GM18909 (cell line): ENCODE results near the gene ARHGAP9.

ENCODE experiments used
- ATAC-seq: cut with Tn5 transposase; IDR thresholded peaks from one replicate; pipeline ENCODE4 v1.9.1; 2021; ENCODE audit warnings: mild to moderate bottlenecking; ENCODE audit not compliant: unreplicated experiment, poor library complexity

The ARHGAP9 gene

DNA sequence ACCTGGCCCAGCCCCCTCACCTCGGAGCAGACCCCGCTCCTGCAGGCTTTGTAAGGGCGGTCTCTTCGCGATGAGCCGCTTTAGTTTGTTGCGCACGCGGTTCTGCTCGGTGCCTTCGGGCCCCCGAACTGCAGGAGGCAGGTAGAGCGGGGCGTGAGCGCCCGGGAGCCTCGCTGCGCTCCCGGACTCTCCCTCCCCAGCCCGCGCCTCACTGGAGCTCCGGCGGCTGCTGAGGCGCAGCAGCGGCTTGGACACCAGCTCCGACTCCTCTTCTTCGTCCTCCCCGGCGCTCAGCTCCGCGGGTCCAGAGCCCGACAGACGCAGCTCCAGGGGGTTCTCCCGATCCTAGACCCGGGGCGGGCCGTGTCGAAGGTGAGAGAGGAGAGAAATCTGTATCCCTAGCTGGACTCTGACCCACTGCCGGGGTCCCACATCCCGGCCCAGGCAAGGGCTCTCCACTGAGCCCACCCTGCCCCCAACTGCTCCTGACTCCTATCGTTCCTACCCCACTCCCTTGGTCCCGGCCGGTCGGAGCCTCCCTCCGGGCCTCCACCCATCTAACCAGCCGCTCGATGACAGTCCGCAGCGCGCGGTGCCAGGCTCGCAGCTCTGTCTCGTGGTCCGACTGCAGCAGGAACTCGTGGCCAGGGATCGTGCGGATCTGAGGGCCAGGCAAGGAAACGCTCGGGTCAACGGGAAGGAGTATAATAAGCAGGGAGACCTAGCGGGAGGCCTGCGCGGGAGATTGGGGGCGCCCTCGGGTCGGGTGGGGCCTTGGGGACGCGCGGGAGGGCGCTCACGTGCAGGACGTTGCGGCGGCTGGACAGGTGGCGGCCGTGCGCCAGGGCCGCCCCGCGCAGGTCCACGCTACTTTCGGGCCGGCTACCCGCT is 4.2 kb downstream of the ARHGAP9 start:
- peak; percentile 4 for ATAC-seq

GRCh38 chr12:57474862-57475261 is 4.8 kb downstream of the ARHGAP9 start:
- no peak for ATAC-seq

DNA sequence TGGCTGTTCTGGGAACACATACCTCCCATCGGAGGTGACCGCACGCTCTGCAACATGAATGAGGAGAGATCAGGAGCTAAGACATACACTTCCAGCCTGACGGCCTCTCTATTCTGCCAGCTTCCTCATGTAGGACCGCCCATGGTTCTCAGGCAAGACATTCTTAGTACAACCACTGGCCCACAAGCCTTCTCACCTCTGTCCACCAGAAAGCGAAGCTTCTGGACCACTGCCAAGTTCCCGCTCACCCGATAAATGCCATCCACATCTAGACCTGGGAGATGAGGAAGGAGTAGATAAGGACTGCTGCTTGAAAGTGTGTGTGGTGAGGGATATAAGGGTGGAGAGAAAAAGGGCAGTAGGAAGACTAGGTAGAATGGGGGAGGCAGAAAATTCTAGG is 5.2 kb downstream of the ARHGAP9 start:
- no peak for ATAC-seq

- ATAC-seq = no peak
Measured at GRCh38 chr12:57473886-57474285, 5.8 kb downstream of the ARHGAP9 start.

GRCh38 chr12:57473392-57473791 is 6.3 kb downstream of the ARHGAP9 start:
- ATAC-seq = no peak

GRCh38 chr12:57472391-57472790 is 7.3 kb downstream of the ARHGAP9 start:
- no peak for ATAC-seq

GRCh38 chr12:57471661-57472060 is 8.0 kb downstream of the ARHGAP9 start:
- ATAC-seq = no peak

GRCh38 chr12:57470970-57471656 is 8.6 kb downstream of the ARHGAP9 start:
- no peak for ATAC-seq

GRCh38 chr12:57470286-57470969 is 9.2 kb downstream of the ARHGAP9 start:
- no peak for ATAC-seq

DNA sequence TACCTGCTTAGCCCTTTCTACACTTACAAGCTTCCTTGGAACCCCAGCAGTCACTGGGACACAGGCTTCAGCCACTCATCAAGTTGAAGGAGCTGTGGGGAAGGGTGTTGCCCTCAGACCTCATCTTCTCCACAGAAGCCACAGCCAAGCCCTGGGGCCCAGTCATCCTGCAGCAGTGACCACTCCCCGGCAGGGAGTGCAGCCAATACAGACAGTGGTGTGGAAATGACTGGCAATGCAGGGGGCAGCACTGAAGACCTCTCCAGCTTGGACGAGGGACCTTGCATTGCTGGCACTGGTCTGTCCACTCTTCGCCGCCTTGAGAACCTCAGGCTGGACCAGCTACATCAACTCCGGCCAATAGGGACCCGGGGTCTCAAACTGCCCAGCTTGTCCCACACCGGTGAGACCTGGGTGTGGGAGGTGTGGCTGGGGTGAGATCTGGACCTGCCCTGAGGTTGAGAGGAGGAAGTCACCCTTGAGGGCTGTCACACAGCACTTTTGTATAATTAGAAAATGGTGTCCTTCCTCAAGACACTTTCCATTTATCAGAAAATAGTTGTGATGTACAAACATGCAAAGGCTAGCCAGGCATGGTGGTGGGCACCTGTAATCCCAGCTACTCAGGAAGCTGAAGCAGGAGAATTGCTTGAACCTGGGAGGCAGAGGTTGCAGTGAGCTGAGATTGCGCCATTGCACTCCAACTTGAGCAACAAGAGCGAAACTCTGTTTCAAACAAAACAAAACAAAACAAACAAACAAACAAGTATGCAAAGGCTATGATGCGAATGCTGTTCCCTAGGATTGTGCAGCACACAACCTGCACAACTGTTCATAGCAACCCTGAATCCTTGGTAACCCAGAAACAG is 10.1 kb downstream of the ARHGAP9 start:
- ATAC-seq = no peak

DNA sequence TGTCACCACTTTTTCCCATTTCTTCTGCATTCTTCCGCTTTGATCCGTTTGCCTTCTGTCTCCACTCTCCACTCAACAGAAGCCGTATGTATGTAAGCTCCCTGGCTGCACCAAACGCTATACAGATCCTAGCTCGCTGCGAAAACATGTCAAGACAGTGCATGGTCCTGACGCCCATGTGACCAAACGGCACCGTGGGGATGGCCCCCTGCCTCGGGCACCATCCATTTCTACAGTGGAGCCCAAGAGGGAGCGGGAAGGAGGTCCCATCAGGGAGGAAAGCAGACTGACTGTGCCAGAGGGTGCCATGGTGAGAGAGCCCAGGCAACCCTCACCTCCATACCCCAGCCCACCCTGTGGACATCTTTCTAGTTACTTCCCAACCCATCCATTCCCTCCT is 11.8 kb downstream of the ARHGAP9 start:
- ATAC-seq = no peak

GRCh38 chr12:57467212-57467874 is 12.3 kb downstream of the ARHGAP9 start:
- ATAC-seq = no peak

GRCh38 chr12:57465747-57466505 is 13.7 kb downstream of the ARHGAP9 start:
- ATAC-seq = no peak

GRCh38 chr12:57465030-57465746 is 14.5 kb downstream of the ARHGAP9 start:
- ATAC-seq = no peak

DNA sequence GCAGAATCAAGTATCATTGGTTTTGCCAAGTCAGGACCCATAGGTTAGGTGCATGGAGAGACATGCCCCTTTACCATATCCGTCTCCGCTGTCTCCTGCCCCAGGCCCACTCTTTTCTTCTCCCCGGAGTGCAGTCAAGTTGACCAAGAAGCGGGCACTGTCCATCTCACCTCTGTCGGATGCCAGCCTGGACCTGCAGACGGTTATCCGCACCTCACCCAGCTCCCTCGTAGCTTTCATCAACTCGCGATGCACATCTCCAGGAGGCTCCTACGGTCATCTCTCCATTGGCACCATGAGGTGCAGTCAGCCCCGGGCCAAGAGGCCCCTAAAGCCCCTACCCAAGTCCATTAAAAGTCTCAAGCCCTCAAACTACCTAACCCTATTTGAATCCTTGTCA is 15.1 kb downstream of the ARHGAP9 start:
- ATAC-seq = no peak

GRCh38 chr12:57462912-57463253 is 16.8 kb downstream of the ARHGAP9 start:
- no peak for ATAC-seq

- peak; percentile 69 for ATAC-seq
Measured at GRCh38 chr12:57462251-57462911, 17.3 kb downstream of the ARHGAP9 start.

- ATAC-seq = no peak
Measured at GRCh38 chr12:57461917-57462250, 17.8 kb downstream of the ARHGAP9 start.
